Neural cell (in vitro differentiated cells): ENCODE measurements around the gene MAD1L1. TPM values are rescaled to one million over a fixed set of nuclear protein-coding genes. Genes with fewer than 3 reads are reported as not detected.

Source experiments
- H2AFZ ChIP-seq: fragments of 200-600, 300-800 bp; sonication (generic), shearing (Covaris generic); 2 replicates; pipeline ENCODE4 v1.6.0; 2014; ENCODE audit warnings: low read depth, mild to moderate bottlenecking, antibody characterized with exemption, low read length, moderate library complexity
- H3F3A ChIP-seq: fragments of 200-600 bp; shearing (Covaris generic); 2 replicates; pipeline ENCODE4 v1.6.1; 2016; ENCODE audit warnings: mild to moderate bottlenecking, moderate library complexity, mixed read lengths, antibody characterized with exemption, low read length; ENCODE audit not compliant: insufficient read depth, poor library complexity, severe bottlenecking
- H3K27ac ChIP-seq: fragments of 200-600, 300-800 bp; sonication (generic), shearing (Covaris generic); 2 replicates; pipeline ENCODE4 v1.5.1; 2014; ENCODE audit warnings: mild to moderate bottlenecking, low read length, moderate library complexity
- H3K27me3 ChIP-seq: fragments of 300-800, 200-600 bp; sonication (generic), shearing (Covaris generic); 2 replicates; pipeline ENCODE4 v1.6.0; 2014; ENCODE audit warnings: mild to moderate bottlenecking, low read depth, low read length, moderate library complexity; ENCODE audit not compliant: insufficient read depth
- H3K36me3 ChIP-seq: fragments of 300-800, 200-600 bp; sonication (generic), shearing (Covaris generic); 2 replicates; pipeline ENCODE4 v1.5.1; 2014; ENCODE audit warnings: mild to moderate bottlenecking, antibody characterized with exemption, low read length, moderate library complexity; ENCODE audit not compliant: insufficient read depth
- H3K4me2 ChIP-seq: fragments of 300-800, 200-600 bp; sonication (generic), shearing (Covaris generic); 2 replicates; pipeline ENCODE4 v1.6.0; 2014; ENCODE audit warnings: mild to moderate bottlenecking, low read length
- H3K4me3 ChIP-seq: fragments of 300-800, 200-600 bp; sonication (generic), shearing (Covaris generic); 2 replicates; pipeline ENCODE4 v1.5.1; 2014; ENCODE audit warnings: mild to moderate bottlenecking, low read length, moderate library complexity
- H3K79me2 ChIP-seq: fragments of 200-600 bp; shearing (Covaris generic); replicated peaks from 2 replicates; pipeline ENCODE4 v1.6.0; 2014; ENCODE audit warnings: mild to moderate bottlenecking, low read length, moderate library complexity; ENCODE audit not compliant: insufficient read depth
- H3K9ac ChIP-seq: fragments of 300-800, 200-600 bp; sonication (generic), shearing (Covaris generic); 2 replicates; pipeline ENCODE4 v1.6.1; 2016; ENCODE audit warnings: mild to moderate bottlenecking, low read length, mixed read lengths
- H3K9me2 ChIP-seq: fragments of 200-600 bp; shearing (Covaris generic); 2 replicates; pipeline ENCODE4 v1.6.1; 2016; ENCODE audit warnings: mild to moderate bottlenecking, low read length, mixed read lengths; ENCODE audit not compliant: insufficient read depth
- H3K9me3 ChIP-seq: fragments of 200-600, 300-800 bp; sonication (generic), shearing (Covaris generic); 2 replicates; pipeline ENCODE4 v1.6.1; 2016; ENCODE audit warnings: mild to moderate bottlenecking, mixed run types, low read length, moderate library complexity, mixed read lengths
- H4K20me1 ChIP-seq: fragments of 200-600 bp; shearing (Covaris generic); 2 replicates; pipeline ENCODE4 v1.6.1; 2016; ENCODE audit warnings: mild to moderate bottlenecking, mixed run types; ENCODE audit not compliant: insufficient read depth
- EP300 ChIP-seq: fragments of 450-650 bp; conservative IDR thresholded peaks from 2 replicates; pipeline ENCODE4 v1.6.1; 2014; ENCODE audit warnings: antibody characterized with exemption, mild to moderate bottlenecking, moderate library complexity; ENCODE audit not compliant: poor library complexity, severe bottlenecking
- EZH2 ChIP-seq: fragments of 200-600, 300-800 bp; shearing (Covaris generic), sonication (generic); IDR thresholded peaks from 2 replicates; pipeline ENCODE4 v1.6.1; 2014; ENCODE audit warnings: antibody characterized with exemption, low read length, borderline replicate concordance, mild to moderate bottlenecking; ENCODE audit not compliant: insufficient read depth, poor library complexity, severe bottlenecking
- MXI1 ChIP-seq: fragments of 450-650 bp; conservative IDR thresholded peaks from 2 replicates; pipeline ENCODE4 v1.6.1; 2014; ENCODE audit warnings: antibody characterized with exemption, mild to moderate bottlenecking; ENCODE audit not compliant: poor library complexity, severe bottlenecking
- RAD21 ChIP-seq: fragments of 450-650 bp; conservative IDR thresholded peaks from 2 replicates; pipeline ENCODE4 v1.6.1; 2014; ENCODE audit warnings: antibody characterized with exemption, mild to moderate bottlenecking, moderate library complexity
- SMC3 ChIP-seq: fragments of 450-650 bp; conservative IDR thresholded peaks from 2 replicates; pipeline ENCODE4 v1.6.1; 2014; ENCODE audit warnings: antibody characterized with exemption, mild to moderate bottlenecking, moderate library complexity; ENCODE audit not compliant: poor library complexity
- TAF1 ChIP-seq: IDR thresholded peaks from 2 replicates; pipeline ENCODE4 v1.6.1; 2012; ENCODE audit warnings: low read depth
- polyA plus RNA-seq: library from polyadenylated mRNA; depleted of rRNA; stranded (reverse); fragments of >200 nt; gene quantifications from 2 replicates; pipeline ENCODE4 v1.2.3, GENCODE V29; 2014
- TF ChIP-seq, protein P1 (sequence below): IDR thresholded peaks from 2 replicates; pipeline ENCODE4 v1.6.1; 2012; ENCODE audit warnings: borderline replicate concordance
- TF ChIP-seq, protein P2 (sequence below): fragments of 450-650 bp; IDR thresholded peaks from 2 replicates; pipeline ENCODE4 v1.5.1; 2014; ENCODE audit warnings: antibody characterized with exemption, mild to moderate bottlenecking, moderate library complexity; ENCODE audit not compliant: poor library complexity, severe bottlenecking

Gene MAD1L1
- polyA plus RNA-seq, 1 donor from 2014 or later: 31.4 TPM

DNA sequence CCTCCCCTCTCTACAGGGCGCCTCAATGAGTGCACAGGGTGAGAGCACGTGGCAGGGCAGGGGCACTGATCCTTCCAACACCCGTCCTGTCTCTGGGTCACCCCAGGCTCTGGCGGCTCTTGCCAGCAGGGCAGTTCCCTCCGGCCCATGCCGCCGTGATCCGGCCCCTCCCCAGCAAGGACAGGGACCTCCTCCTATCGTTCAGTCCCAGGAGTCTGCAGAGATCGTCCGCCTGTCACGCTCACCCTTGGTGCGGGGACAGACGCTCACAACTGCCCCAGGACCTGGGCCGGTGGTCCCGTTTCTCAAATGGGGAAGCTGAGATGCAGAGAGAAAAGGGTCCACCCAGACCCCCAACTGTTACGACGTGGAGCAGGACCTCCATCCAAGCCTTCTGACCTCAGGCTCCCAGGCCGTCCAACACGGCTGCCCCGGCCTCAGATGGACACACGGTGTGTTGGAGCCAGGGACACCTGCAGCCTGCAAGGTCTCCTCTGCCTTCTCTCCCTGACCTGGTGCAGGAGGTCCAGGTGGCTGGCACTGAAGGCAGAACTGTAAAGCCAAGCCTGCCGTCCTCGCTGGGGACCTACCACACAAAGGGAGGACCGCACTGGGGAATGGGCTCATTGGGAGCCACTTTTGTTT is 313.7 kb downstream of the MAD1L1 start:
- H3K27ac ChIP-seq: no peak overlapping the region
- H3K36me3 ChIP-seq: no peaks in the 10 kb centered on the region
- no peak overlapping the region for H2AFZ ChIP-seq
- no peak for TF ChIP-seq EZH2
- no peak for TF ChIP-seq MXI1
- TF ChIP-seq TAF1: no peak
- TF ChIP-seq, protein P1, sequence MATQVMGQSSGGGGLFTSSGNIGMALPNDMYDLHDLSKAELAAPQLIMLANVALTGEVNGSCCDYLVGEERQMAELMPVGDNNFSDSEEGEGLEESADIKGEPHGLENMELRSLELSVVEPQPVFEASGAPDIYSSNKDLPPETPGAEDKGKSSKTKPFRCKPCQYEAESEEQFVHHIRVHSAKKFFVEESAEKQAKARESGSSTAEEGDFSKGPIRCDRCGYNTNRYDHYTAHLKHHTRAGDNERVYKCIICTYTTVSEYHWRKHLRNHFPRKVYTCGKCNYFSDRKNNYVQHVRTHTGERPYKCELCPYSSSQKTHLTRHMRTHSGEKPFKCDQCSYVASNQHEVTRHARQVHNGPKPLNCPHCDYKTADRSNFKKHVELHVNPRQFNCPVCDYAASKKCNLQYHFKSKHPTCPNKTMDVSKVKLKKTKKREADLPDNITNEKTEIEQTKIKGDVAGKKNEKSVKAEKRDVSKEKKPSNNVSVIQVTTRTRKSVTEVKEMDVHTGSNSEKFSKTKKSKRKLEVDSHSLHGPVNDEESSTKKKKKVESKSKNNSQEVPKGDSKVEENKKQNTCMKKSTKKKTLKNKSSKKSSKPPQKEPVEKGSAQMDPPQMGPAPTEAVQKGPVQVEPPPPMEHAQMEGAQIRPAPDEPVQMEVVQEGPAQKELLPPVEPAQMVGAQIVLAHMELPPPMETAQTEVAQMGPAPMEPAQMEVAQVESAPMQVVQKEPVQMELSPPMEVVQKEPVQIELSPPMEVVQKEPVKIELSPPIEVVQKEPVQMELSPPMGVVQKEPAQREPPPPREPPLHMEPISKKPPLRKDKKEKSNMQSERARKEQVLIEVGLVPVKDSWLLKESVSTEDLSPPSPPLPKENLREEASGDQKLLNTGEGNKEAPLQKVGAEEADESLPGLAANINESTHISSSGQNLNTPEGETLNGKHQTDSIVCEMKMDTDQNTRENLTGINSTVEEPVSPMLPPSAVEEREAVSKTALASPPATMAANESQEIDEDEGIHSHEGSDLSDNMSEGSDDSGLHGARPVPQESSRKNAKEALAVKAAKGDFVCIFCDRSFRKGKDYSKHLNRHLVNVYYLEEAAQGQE: no peak
- no peaks in the 10 kb centered on the region for H3K79me2 ChIP-seq
- no peak overlapping the region for H3K4me2 ChIP-seq
- no peaks in the 10 kb centered on the region for H4K20me1 ChIP-seq
- H3K9ac ChIP-seq: no peak overlapping the region
- no peaks in the 10 kb centered on the region for H3K9me2 ChIP-seq
- H3K9me3 ChIP-seq: no peaks in the 10 kb centered on the region
- H3F3A ChIP-seq: no peaks in the 10 kb centered on the region
- H3K4me3 ChIP-seq: no peak overlapping the region
- no peaks in the 10 kb centered on the region for H3K27me3 ChIP-seq

DNA sequence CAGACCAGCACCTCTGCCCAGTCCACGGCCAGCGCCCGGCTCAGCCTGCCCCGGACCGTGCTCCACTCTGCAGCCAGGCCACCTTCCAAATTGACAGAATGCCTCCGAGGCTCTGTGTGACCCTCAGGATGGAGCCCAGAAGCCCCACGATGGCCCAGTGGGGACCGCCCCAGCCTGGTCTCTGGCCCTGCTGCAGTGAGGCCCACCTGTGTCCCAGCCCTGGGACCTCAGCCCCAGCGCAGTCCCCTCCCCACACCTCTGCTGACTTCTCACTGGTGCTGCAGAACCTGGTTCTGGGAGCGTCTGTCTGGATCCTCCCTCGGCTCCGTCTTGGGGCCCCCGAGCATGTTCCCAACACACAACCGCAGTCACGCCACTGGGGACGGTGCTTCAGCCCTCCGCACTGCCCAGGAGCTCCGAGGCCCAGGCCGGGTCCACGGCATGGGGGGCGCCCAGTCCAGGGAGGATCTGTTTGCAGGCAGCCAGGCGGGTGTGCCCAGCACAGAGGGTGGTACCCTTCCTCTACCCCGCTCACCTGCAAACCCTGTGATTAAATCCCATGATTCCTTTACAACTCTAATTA is 314.6 kb downstream of the MAD1L1 start:
- Histone ChIP-seq H4K20me1 (no peaks in the 10 kb centered on the region), H3K27me3 (no peaks in the 10 kb centered on the region), H3K36me3 (no peaks in the 10 kb centered on the region), H3K79me2 (no peaks in the 10 kb centered on the region), H3F3A (no peaks in the 10 kb centered on the region), H3K4me2 (no peak overlapping the region), H3K27ac (no peak overlapping the region), H3K9ac (no peak overlapping the region), H2AFZ (no peak overlapping the region), H3K9me3 (no peaks in the 10 kb centered on the region), H3K4me3 (no peak overlapping the region), H3K9me2 (no peaks in the 10 kb centered on the region)
- no peak for TF ChIP-seq MXI1
- TF ChIP-seq, protein P2, sequence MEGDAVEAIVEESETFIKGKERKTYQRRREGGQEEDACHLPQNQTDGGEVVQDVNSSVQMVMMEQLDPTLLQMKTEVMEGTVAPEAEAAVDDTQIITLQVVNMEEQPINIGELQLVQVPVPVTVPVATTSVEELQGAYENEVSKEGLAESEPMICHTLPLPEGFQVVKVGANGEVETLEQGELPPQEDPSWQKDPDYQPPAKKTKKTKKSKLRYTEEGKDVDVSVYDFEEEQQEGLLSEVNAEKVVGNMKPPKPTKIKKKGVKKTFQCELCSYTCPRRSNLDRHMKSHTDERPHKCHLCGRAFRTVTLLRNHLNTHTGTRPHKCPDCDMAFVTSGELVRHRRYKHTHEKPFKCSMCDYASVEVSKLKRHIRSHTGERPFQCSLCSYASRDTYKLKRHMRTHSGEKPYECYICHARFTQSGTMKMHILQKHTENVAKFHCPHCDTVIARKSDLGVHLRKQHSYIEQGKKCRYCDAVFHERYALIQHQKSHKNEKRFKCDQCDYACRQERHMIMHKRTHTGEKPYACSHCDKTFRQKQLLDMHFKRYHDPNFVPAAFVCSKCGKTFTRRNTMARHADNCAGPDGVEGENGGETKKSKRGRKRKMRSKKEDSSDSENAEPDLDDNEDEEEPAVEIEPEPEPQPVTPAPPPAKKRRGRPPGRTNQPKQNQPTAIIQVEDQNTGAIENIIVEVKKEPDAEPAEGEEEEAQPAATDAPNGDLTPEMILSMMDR: no peak

DNA sequence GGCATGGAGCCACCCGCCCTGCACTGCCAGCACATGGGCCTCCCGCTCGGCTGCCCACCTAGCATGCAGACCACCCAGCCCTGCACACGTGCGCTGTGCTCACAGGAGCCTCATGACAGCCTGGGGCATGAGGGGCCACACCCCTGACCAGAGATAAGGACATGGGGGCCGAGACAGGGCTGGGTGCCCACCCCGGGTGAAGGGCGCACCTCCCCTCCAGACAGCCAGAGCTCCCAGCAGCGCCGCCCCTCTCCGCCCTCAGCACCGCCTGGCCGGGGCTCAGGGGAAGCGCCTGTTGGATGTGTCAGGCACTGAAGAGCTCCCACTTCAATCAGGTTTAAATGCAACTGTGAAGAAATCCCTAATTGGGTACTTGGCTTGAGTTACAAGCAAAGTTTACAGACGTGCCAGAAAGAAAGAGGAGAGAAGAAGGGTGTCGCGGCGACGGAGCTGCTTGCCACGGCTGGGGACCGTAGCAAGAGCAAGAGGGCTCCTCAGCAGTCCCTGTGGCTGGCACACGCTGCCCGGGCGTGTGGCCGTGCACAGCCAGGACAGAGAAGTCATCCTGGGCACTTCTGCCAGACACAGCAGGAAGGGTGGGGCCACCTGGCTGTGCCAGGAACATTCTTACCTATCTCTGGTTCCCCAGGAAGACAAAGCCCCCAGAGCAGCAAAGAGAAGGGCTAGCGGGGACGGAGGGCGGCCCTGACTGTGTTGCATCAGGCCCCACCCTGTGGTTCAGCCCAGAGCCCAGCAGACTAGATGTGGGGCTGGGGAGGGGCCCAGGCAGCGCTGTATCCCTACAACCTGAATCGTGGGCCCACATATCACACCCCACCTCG is 315.3 kb downstream of the MAD1L1 start:
- Histone ChIP-seq H3K79me2 (no peaks in the 10 kb centered on the region), H3K4me3 (no peak overlapping the region), H3F3A (no peaks in the 10 kb centered on the region), H3K4me2 (no peak overlapping the region), H2AFZ (no peak overlapping the region), H3K9me3 (no peaks in the 10 kb centered on the region), H3K9ac (no peak overlapping the region), H3K27ac (no peak overlapping the region), H3K9me2 (no peaks in the 10 kb centered on the region), H4K20me1 (no peaks in the 10 kb centered on the region), H3K27me3 (no peaks in the 10 kb centered on the region), H3K36me3 (no peaks in the 10 kb centered on the region)
- TF ChIP-seq, protein P1: no peak
- TF ChIP-seq EP300 (no peak), EZH2 (no peak), SMC3 (no peak), RAD21 (no peak)
- TF ChIP-seq, protein P2: no peak
